KG1 (cell line): ENCODE measurements around the gene CHRM4.

ENCODE experiments used
- DNase-seq: peaks from one replicate; lab custom pipeline; 2025; lab: John Stamatoyannopoulos, UW

CHRM4 gene

DNA sequence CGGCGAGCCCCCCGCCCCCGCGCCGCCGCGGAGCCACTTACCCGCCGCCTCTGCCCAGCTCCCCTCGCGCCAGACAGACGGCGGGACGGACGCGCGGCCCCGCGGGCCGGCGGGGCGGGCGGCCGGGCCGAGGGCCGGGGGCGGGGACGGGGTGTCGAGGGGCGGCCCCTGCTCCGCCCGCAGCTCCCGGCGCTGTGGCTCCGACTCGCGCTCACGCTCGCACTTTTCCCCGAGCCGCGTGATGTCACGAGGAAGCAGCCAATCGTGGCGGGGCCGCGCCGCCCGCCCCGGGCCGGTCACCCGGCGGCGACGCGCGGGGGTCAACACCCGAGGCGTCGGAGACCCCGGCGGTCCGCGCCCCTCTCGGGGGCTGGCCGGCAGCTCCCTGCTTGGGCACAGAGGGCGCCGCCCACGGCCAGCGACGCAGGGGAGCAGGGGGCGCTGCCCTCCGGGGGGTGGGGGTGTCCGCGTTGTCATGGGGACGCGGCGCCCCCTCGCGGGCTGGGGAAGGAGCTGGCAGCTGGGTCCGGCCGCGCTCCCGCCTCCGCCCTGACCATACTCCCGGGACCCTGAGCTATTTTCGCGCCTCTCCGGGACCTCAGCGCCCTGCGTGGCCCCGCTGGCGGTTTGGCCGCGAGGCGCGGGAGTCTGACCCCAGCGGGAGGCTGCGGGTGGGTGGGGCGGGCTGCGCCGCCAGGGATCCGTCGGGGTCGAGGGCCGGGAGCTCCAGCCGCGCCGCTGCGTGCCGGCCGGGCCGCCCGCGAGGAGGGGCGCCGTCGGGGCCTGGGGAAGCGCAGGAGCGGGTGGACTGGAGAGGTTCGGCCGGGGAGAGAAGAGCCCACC lies at the start of gene CHRM4:
CHRM4 (minus strand) TSS at position 199 of the 843 bp plus-strand sequence. CDS start 5,219 bp downstream, outside the sequence.
- no peak for DNase-seq

GRCh38 chr11:46438211-46438610 lies 46.6 kb upstream of the CHRM4 start:
- DNase-seq: no peak

GRCh38 chr11:46437122-46437689 lies 45.6 kb upstream of the CHRM4 start:
- no peak for DNase-seq

DNA sequence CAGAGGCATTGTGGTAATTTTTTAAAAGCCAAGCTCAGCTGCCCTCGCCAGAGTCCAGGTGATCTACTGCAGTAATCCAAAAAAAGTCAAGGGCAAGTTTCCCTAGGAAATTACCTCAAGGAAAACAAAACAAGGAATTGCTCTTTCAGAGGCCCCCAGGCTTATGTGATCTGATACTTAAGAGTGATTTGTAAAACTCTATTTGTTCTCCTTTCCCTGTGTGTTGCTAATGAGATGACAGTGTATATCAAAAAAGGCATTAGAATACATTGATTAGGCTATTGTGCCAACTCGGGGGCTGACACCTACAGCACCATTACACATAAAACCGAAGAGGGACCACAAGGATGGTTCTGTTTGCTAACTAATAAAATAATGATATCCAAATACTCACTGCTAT lies 44.5 kb upstream of the CHRM4 start:
- no peak for DNase-seq

GRCh38 chr11:46435679-46436078 lies 44.1 kb upstream of the CHRM4 start:
- DNase-seq: no peak

DNA sequence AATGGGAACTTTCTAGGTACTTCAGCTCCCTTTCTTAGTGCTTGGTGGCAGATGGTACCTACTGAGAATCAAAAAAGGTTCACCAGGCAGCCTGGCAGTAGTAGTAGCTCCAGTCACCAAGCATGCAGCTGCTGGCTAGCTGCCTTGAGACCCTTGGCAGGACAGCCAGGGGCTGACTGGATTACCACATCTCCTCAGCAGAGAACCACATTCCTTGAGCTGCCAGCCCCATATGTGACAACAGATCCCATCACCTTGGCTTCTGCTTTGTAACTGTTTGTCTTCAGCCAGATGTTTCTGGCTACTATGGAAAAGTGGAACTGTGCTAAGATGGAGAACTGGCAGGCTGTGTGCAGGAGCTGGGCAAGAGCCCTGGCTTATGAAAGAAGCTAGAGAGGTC lies 39.6 kb upstream of the CHRM4 start:
- no peak for DNase-seq

DNA sequence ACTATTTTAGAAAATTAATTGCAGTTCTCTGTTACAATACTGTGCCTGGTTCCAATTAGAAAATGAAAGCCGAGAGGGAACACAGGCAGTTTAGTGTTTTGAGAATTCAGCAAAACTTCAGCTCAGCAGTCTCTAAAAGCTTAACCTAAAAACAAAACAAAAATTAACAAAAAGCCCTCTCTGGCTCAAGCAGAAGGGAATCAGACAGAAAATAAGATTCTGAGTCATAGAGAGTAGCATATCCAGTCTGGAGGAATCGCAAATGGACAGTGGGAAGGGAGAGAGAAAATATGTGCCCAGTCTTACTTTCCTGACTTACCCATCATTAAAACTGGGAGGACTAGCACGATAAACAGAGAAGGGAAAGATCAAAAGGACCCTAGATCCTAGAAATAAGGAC lies 38.1 kb upstream of the CHRM4 start:
- no peak for DNase-seq

DNA sequence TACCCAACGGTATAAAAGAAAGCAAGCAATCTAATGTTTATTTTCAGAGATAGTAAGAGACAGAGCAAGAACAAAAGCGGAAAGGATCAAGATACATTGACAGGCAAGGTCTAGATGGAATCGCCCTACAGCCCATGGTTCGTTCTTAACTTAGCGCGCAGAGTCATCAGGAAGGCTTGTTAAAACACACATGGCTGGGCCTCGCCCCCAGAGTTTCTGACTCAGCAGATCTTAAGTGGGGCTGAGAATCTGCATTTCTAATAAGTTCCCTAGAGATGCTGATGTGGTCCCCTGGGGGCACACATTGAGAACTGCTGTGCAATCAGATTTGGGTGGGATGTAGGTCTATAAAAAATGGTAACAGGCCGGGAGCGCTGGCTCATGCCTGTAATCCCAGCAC lies 35.8 kb upstream of the CHRM4 start:
- DNase-seq: no peak

DNA sequence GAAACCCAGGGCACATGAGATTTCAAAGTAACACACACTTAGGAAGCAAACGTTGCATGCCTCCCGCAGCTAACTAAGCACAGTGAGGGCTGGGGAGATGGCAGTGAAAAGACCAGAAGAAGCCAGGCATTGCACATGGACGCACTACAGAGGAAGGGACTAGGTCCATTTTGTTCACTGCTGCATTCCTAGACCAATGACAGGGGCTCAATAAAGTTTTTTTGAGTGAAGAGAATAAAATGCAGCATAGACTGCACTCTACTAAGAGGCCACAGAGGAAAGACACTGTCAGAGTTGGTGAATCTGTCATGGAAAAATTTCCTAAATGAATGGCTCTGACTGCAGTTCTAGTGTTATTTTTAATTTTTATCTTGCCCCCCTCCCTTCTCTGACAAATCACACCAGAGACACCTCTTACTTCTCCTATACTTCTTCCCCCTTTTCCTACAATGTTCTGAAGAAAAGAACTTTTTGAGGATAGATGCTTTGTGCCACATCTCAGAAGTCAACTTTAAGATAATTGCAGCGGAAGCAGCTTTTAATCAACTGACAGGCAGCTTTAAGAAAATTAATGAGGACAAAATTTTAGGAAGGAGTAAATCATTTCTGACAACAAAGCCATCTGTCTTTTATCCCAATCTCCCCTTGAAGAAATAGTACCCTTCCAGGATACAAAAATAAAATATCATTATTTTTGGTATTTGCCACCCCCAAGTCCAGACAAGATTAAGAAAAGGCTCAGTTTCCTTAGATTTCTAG lies 34.8 kb upstream of the CHRM4 start:
- DNase-seq: no peak

GRCh38 chr11:46422588-46422987 lies 31.0 kb upstream of the CHRM4 start:
- DNase-seq: no peak

DNA sequence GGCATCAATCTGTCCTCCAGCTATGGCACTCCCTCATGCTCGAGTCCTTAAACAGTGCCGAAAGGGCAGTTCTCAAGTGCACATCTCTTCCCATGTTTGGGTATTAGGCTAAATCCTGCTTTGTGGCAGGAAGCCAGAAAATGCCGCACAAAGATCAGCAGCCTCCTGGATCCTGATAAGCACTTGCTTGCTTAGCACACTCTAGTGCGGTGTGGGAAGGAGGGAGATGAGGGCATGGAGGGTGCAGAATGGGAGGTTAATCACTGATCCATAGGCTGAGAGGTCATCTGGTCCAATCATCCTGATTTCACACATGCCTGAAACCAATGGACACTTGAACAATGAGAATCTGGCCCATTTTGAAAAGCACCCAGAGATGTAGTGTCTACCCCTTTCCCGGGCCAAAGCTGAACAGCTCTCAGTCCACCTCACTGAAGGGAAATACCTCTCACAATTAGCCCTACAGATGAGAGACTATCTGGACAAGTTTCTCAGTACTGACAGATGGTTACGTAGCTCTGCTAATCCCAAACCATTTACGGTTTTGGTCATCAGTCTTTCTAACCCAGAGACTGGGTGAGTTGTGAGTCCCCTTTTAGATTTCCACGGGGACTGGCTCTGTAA lies 29.8 kb upstream of the CHRM4 start:
- DNase-seq: no peak

DNA sequence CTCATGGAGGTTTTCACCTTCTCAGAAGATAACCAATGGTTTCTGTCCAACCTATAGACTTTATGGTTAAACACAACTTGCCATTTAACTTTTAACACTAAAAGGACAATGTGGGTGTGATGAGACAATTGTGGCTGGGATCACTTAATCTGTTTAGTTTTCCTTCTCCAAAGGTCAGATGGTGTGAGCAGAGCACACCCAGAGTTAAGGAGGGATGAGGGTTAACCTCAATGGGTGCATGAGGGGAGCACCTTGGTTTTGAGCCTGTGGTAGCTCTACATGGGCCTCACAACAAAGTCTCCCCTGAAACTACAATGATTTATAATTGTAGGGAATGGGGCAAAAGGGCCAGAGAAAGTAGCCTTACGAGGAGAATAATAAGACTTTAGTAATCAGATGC lies 28.9 kb upstream of the CHRM4 start:
- DNase-seq: no peak

DNA sequence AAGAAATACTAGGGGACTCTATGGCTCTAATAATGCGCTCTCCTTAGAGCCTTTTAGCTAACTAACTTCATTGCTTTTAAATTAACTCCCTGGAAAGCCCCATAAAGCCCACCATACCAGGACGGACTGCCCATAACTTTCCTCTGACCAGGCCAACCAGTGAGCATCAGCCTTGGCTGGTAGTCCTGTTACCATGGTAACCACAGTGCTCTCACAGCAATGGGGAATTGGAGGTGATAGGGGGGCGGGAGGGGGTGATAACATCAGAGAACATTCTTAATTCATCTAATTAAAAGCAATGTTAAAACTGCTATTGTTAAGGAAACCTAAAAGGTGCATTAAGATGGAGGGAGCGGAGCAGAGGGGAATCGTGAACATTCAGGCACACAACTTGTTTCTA lies 27.2 kb upstream of the CHRM4 start:
- no peak for DNase-seq

DNA sequence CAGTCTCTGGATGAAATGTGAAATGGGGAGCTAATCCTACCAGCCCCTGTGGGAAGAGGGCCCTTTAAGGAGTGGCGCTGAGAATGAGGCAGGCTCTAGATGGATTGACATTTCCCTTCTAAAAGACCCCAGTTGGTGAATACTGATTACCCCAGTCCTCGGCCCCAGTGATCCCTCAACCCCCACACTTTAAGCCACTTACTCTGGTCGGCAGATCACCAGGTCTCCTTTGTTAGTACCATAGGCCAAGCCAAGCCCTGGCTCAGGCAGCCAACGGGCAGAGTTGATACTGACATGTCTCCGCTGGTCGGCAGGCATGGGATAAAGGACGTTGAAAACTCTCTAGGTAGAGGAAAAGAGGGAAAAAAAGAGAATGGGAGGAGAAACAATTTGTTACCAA lies 26.1 kb upstream of the CHRM4 start:
- no peak for DNase-seq

DNA sequence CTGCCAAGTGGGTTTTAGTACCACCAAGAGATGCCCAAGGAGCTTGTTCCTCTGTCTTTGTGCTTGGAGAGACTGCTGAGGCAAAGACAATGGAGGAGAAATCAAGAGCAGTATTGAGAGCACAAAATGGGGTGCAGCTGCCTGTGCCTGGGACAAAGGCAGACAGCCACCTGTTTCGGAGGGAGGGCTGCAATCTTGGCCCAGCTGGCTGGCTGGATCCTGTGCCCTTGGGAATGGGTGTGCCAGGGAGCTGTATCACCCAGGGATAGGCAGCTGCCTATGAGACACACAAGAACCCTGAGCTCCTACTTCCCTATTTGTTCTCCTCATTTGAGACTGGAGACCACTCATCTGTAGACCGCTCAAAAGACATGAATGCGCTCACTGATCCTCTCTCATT lies 23.3 kb upstream of the CHRM4 start:
- no peak for DNase-seq

DNA sequence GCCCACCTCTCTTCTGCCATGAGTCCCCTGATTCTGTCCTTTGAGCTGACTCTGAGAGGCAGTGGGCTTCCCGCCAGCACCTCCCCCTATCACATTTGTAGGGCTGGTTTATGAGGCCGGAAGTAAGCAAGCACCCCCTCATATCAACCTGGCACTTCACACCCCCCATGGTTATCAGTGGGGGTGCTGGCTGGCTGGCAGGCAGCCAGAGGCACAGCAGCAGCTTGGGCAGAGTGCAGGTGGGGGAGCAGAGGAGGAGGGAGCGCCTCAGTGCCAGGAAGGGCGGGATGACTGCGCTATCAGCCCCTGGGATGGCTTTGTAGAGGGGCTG lies 22.9 kb upstream of the CHRM4 start:
- no peak for DNase-seq

DNA sequence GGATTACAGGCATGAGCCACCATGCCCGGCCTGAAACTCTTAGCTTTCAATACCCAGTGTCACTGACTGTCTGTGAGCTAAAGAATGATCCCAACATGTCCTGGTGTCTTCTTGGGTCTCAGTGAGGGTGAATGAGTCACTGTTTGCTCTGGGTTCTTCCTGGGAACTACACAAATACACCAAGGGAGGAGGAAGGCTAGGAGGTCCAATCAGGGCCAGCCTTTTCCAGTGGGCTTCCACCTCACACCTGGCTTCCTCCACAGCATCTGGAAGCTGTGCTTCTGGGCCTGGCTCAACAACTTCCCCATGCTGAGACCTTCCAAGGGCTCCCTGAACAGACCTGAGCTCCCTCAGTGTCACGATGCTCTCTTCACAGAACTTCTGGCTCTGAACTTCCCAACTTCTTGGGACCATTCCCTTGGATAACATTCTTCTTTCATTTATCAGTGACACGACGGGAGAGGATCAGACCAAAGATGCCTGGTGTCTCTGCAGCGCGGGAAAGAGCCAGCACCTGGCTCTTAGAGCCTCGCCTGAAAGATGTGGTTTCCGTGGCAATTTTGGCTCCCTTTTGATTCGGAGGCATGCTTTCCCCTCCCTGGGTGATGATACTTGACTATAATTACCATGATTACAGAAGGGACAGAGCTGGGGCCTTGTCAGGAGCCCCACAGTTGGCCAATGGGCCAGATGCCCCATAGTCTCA lies 22.3 kb upstream of the CHRM4 start:
- no peak for DNase-seq

DNA sequence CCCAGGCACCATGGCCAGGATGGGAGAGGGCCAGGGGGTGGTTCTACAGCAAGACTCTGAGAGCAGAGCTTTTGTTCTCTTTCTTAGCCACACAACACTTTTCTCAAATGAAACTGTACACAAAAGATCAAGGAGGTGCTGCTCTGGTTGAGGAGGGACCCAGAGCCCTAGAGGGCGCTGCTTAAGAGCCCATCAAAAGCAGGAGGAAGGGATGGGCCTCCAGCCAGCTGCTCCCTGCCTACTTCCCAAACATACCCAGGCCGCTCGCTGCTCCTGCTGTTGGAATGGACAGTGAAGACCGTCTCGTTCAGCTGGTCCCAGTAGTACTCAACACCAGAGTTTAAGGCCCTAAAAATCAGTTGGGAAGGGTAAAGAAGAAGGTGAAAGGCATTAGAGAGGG lies 18.4 kb upstream of the CHRM4 start:
- DNase-seq: no peak

- no peak for DNase-seq
Measured at GRCh38 chr11:46408407-46408986, 16.9 kb upstream of the CHRM4 start.

GRCh38 chr11:46407635-46408034 lies 16.1 kb upstream of the CHRM4 start:
- no peak for DNase-seq

GRCh38 chr11:46404476-46405017 lies 13.0 kb upstream of the CHRM4 start:
- no peak for DNase-seq
